Sigmoid colon (tissue), 7 donors: Measurements from ENCODE around the gene AMOT. TPM values are rescaled to one million over a fixed set of nuclear protein-coding genes. Genes with fewer than 3 reads are reported as not detected.

Source experiments
- DNase-seq: peaks from one replicate; pipeline ENCODE4 v3.0.0-alpha.2; 2019
- H3K27ac ChIP-seq, 4 donors: fragments of 200-600 bp; sonication (generic); one replicate each; pipeline ENCODE4 v1.5.1; 2016 to 2019; ENCODE audit warnings: mild to moderate bottlenecking in 1 of 4
- H3K27me3 ChIP-seq, 3 donors: fragments of 200-600 bp; sonication (generic); one replicate each; pipeline ENCODE4 v1.5.1; 2019; ENCODE audit warnings: mild to moderate bottlenecking in 1 of 3
- H3K36me3 ChIP-seq, 4 donors: fragments of 200-600 bp; sonication (generic); one replicate each; pipeline ENCODE4 v1.5.1; 2016 to 2019
- H3K4me1 ChIP-seq, 4 donors: fragments of 200-600 bp; sonication (generic); one replicate each; pipeline ENCODE4 v1.5.1; 2017 to 2019
- H3K4me3 ChIP-seq, 4 donors: fragments of 200-600 bp; sonication (generic); one replicate each; pipeline ENCODE4 v1.5.1; 2017 to 2019; ENCODE audit warnings: mild to moderate bottlenecking in 2 of 4, moderate library complexity in 1 of 4
- H3K9me3 ChIP-seq, 4 donors: fragments of 200-600 bp in 3 of 4; sonication (generic) in 3 of 4; one replicate each; pipeline versions ENCODE4 v1.5.1 to v1.6.1; 2013 to 2019
- EP300 ChIP-seq, 4 donors: sonication (generic); formaldehyde crosslinking; IDR thresholded peaks; one replicate each; pipeline ENCODE4 v1.6.1; 2017; ENCODE audit warnings: antibody characterized with exemption in 4 of 4
- POLR2A ChIP-seq, 2 donors: fragments of 450-650 bp; IDR thresholded peaks; one replicate each; pipeline ENCODE4 v1.6.1; 2016; ENCODE audit warnings: antibody characterized with exemption in 2 of 2, mild to moderate bottlenecking in 2 of 2, moderate library complexity in 2 of 2
- POLR2AphosphoS5 ChIP-seq, 4 donors: sonication (generic); formaldehyde crosslinking; IDR thresholded peaks; one replicate each; pipeline ENCODE4 v1.6.1; 2017; ENCODE audit warnings: antibody characterized with exemption in 4 of 4
- WGBS, 2 donors: extraction: QIAGEN DNeasy Blood & Tissue Kit; methylation state at CpG; one replicate each; pipeline ENCODE4 v1.1.7; 2013; 5-methylcytosine and 5-hydroxymethylcytosine counted together
- intact Hi-C: fragments of 100-400 bp; cut with DNase I; formaldehyde crosslinking; loops from one replicate; pipeline ENCODE4 v1.15.1; 2023
- polyA plus RNA-seq, 3 donors: library from polyadenylated mRNA; stranded (reverse); fragments of 200-250 nt; gene quantifications; one replicate each; pipeline ENCODE4 v1.2.3, GENCODE V29; 2013
- total RNA-seq, 4 donors: library from RNA; depleted of rRNA; stranded (reverse); fragments of >200 nt; gene quantifications; one replicate each; pipeline ENCODE4 v1.1.0, GENCODE V29; 2016
- TF ChIP-seq, protein P1 (sequence below), 4 experiments: fragments of 450-650 bp in 3 of 4; fragments of 200-600 bp in 1 of 4; IDR thresholded peaks; one replicate each; pipeline ENCODE4 v1.5.1; 2016 to 2019; ENCODE audit warnings: antibody characterized with exemption in 4 of 4, mild to moderate bottlenecking in 3 of 4, moderate library complexity in 2 of 4
- donor health status: healthy with polysubstance abuse.
- donor health status: Bipolar disorder and iron deficiency.
- donor health status: healthy.

The AMOT gene
- total and polyA plus RNA-seq, 7 donors = 2.1 to 31.9 (median 14.1) TPM

DNA sequence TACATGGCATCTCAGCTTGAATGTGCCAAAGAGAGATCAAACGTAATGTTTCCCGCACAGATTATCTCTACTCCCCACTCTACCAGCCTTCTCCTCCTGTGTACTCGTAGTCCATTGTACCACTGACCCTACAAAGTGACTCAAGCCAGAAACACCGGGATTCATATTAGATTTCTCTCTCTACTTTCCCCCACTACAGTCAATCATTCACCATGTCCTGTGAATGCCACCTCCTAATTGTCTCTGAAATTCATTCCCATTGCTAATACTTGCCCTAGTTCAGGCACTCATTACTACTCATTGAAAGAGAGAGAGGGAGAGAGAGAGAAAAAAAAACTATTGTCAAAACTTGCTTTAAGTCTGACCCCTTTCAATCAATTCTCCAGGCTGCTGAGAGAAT is 82.7 kb downstream of the AMOT start:
- Histone ChIP-seq H3K4me1 (no peaks in the 10 kb centered on the region), H3K27me3 (no peaks in the 10 kb centered on the region), H3K9me3 (no peaks in the 10 kb centered on the region), H3K36me3 (no peaks in the 10 kb centered on the region), H3K4me3 (no peak overlapping the region), H3K27ac (no peak overlapping the region)
- 92 to 93% methylated on average over 4 of the region's 4 CpGs for WGBS, 2 donors
- TF ChIP-seq, protein P1, sequence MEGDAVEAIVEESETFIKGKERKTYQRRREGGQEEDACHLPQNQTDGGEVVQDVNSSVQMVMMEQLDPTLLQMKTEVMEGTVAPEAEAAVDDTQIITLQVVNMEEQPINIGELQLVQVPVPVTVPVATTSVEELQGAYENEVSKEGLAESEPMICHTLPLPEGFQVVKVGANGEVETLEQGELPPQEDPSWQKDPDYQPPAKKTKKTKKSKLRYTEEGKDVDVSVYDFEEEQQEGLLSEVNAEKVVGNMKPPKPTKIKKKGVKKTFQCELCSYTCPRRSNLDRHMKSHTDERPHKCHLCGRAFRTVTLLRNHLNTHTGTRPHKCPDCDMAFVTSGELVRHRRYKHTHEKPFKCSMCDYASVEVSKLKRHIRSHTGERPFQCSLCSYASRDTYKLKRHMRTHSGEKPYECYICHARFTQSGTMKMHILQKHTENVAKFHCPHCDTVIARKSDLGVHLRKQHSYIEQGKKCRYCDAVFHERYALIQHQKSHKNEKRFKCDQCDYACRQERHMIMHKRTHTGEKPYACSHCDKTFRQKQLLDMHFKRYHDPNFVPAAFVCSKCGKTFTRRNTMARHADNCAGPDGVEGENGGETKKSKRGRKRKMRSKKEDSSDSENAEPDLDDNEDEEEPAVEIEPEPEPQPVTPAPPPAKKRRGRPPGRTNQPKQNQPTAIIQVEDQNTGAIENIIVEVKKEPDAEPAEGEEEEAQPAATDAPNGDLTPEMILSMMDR (IDR thresholded peaks at IDR 0.05) = no peak
- TF ChIP-seq POLR2AphosphoS5 (IDR thresholded peaks at IDR 0.05) = no peak
- TF ChIP-seq POLR2A (IDR thresholded peaks at IDR 0.05) = no peak
- TF ChIP-seq EP300 (IDR thresholded peaks at IDR 0.05) = no peak
- intact Hi-C loops = no loop called here
- no peak for DNase-seq

DNA sequence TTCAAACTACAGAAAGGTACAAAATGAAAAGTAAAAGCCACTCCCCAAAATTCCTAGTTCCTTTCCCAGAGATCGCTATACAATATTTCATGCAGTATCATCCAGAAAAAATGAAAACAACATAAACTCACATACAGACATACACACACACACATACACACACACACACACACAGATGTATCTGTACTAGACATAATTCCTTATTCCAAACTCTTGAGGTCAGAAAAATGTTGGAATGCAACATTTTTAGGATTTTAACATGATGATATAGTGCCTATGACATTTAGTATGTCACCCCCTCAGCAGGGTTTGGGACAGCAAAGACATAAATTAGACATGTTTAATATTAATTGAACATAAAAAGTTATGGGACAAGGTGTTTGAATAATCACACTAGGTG is 87.5 kb downstream of the AMOT start:
- 94 to 98% methylated on average over 1 of the region's 1 CpG for WGBS, 2 donors
- Histone ChIP-seq H3K36me3 (no peaks in the 10 kb centered on the region), H3K4me1 (no peaks in the 10 kb centered on the region), H3K4me3 (no peak overlapping the region), H3K27me3 (no peaks in the 10 kb centered on the region), H3K9me3 (no peaks in the 10 kb centered on the region), H3K27ac (no peak overlapping the region)
- no peak for DNase-seq
- intact Hi-C loops = no loop called here
- no peak for TF ChIP-seq POLR2A (IDR thresholded peaks at IDR 0.05)

GRCh38 chrX:112751076-112751475 is 89.6 kb downstream of the AMOT start:
- H3K9me3 ChIP-seq = no peaks in the 10 kb centered on the region
- DNase-seq = no peak
- TF ChIP-seq POLR2A (IDR thresholded peaks at IDR 0.05) = no peak
- H3K27ac ChIP-seq = no peak overlapping the region
- 67 to 73% methylated on average over 2 of the region's 2 CpGs for WGBS, 2 donors
- H3K36me3 ChIP-seq = no peaks in the 10 kb centered on the region
- no peak overlapping the region for H3K4me3 ChIP-seq
- H3K4me1 ChIP-seq = no peaks in the 10 kb centered on the region
- H3K27me3 ChIP-seq = no peaks in the 10 kb centered on the region
- intact Hi-C loops = no loop called here

DNA sequence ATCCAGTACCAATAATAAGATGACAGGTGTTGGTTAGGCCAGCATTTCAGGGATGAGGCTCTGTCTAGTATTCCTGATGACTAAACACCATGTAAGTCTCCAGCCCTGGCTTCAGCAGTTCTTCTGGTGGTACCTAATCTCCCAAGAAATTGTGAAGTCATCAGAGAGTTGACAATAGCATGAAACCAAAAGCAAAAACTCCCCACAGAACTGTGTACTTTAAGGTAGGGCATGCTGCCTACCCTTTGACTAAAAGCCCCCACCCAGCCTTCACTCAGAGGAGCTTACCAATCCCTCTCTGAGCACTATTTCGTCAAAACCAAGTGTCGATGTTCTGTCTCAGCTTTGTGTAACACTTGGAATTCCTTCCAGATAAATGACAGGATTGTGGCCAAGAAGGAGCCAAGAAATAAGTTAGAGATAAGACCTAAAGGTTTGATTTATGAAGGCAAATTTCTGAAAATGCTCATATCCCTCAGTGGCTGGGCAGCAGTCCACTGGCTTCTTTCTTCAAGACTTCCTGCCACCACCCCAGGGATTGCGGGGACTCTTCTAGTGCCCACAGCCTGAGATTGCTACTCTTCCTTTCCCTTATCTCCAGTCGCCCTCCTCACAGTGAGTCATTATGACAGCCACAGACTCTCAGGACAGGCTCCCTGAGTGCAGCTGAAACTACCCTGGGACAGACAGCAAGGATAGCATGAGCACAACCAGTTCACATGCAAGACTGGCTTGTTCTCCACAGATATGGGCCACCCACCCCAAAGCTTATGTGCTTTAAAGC is 93.6 kb downstream of the AMOT start:
- no peak overlapping the region for H3K4me3 ChIP-seq
- no peak for DNase-seq
- no peaks in the 10 kb centered on the region for H3K4me1 ChIP-seq
- H3K27ac ChIP-seq = no peak overlapping the region
- WGBS, 2 donors = 92 to 93% methylated on average over 4 of the region's 4 CpGs
- H3K9me3 ChIP-seq = no peaks in the 10 kb centered on the region
- H3K36me3 ChIP-seq = no peaks in the 10 kb centered on the region
- no peaks in the 10 kb centered on the region for H3K27me3 ChIP-seq
- intact Hi-C loops = no loop called here
- TF ChIP-seq POLR2A (IDR thresholded peaks at IDR 0.05) (no peak), POLR2AphosphoS5 (IDR thresholded peaks at IDR 0.05) (no peak), EP300 (IDR thresholded peaks at IDR 0.05) (no peak)
- TF ChIP-seq, protein P1 (IDR thresholded peaks at IDR 0.05) = no peak

- DNase-seq = no peak
- no peak overlapping the region for H3K27ac ChIP-seq
- intact Hi-C loops = no loop called here
- no peaks in the 10 kb centered on the region for H3K9me3 ChIP-seq
- TF ChIP-seq POLR2A (IDR thresholded peaks at IDR 0.05) = no peak
- TF ChIP-seq, protein P1 (IDR thresholded peaks at IDR 0.05) = no peak
- TF ChIP-seq POLR2AphosphoS5 (IDR thresholded peaks at IDR 0.05) = no peak
- TF ChIP-seq EP300 (IDR thresholded peaks at IDR 0.05) = no peak
- WGBS, 2 donors = 84 to 94% methylated on average over 5 of the region's 5 CpGs
- no peaks in the 10 kb centered on the region for H3K4me1 ChIP-seq
- no peaks in the 10 kb centered on the region for H3K27me3 ChIP-seq
- no peaks in the 10 kb centered on the region for H3K36me3 ChIP-seq
- H3K4me3 ChIP-seq = no peak overlapping the region
These were observed 102.1 kb downstream of the AMOT start for GRCh38 chrX:112738347-112739033.
